K562 (cell line): ENCODE data around the gene ATIC. TPM values are rescaled to one million over a fixed set of nuclear protein-coding genes. Genes with fewer than 3 reads are reported as not detected.

Experiments
- BHLHE40 ChIP-seq: IDR thresholded peaks from 2 replicates; pipeline ENCODE4 v1.6.1; 2011; ENCODE audit warnings: low read length, improper control_type of control experiment
- FUS ChIP-seq: fragments of 200-400 bp; formaldehyde crosslinking; optimal IDR thresholded peaks from 2 replicates; pipeline ENCODE3; 2017; ENCODE audit warnings: low read depth, low read length
- MECOM ChIP-seq: fragments of 250-450 bp; sonication (Bioruptor Pico); IDR thresholded peaks from 2 replicates; pipeline ENCODE4 v1.8.0; 2022; ENCODE audit warnings: inconsistent platforms
- RBM34 ChIP-seq: fragments of 200-400 bp; formaldehyde crosslinking; IDR thresholded peaks from 2 replicates; pipeline ENCODE4 v1.6.1; 2018; ENCODE audit warnings: low read length, borderline replicate concordance; ENCODE audit not compliant: insufficient read depth
- U2AF1 ChIP-seq: fragments of 200-400 bp; formaldehyde crosslinking; optimal IDR thresholded peaks from 2 replicates; pipeline ENCODE3; 2017; ENCODE audit warnings: mild to moderate bottlenecking, low read depth, low read length, moderate library complexity
- ZBTB17 ChIP-seq: fragments of 450-650 bp; formaldehyde crosslinking; IDR thresholded peaks from 2 replicates; pipeline ENCODE4 v1.4.0; 2020; ENCODE audit warnings: mild to moderate bottlenecking
- ZC3H11A ChIP-seq: IDR thresholded peaks from 2 replicates; pipeline ENCODE4 v1.6.1; 2012; ENCODE audit warnings: low read depth, low read length, improper control_type of control experiment
- ZNF583 ChIP-seq: fragments of 250-450 bp; sonication (Bioruptor Pico); IDR thresholded peaks from 2 replicates; pipeline ENCODE4 v1.4.0; 2020
- polyA plus RNA-seq, 8 experiments: library from polyadenylated mRNA; depleted of rRNA in 4 of 8; stranded (reverse) in 5 of 8; unstranded in 3 of 8; fragments of >200 nt; fragmentation: Nextera tagmentation in 2 of 8; fragmentation: Illumina TruSeq in 1 of 8; extraction: Ambion mirVana in 2 of 8; extraction: Trizol in 1 of 8; gene quantifications; 2 replicates each; pipeline versions ENCODE4 v1.2.1 to v1.2.3, GENCODE V29; 2011 to 2014; ENCODE audit warnings: inconsistent platforms in 1 of 8, missing spikeins in 1 of 8
- total RNA-seq, 7 experiments: library from RNA; depleted of rRNA in 6 of 7; stranded (reverse); fragments of >200 nt in 6 of 7; fragmentation: Illumina TruSeq in 2 of 7; extraction: Trizol in 2 of 7; gene quantifications; 2 replicates each; pipeline versions ENCODE4 v1.2.1 to v1.2.3, GENCODE V29; 2011 to 2021; ENCODE audit warnings: low replicate concordance in 1 of 7
- TF ChIP-seq, protein P1 (sequence below): sonication (generic); formaldehyde crosslinking; IDR thresholded peaks from 2 replicates; pipeline ENCODE4 v1.8.0; 2022; ENCODE audit warnings: missing genetic modification reagents, mild to moderate bottlenecking, borderline replicate concordance
- TF ChIP-seq, protein P2 (sequence below), 2 experiments: fragments of 450-650 bp in 1 of 2; sonication (generic) in 1 of 2; formaldehyde crosslinking in 1 of 2; IDR thresholded peaks; 2 replicates each; pipeline versions ENCODE4 v1.7.1 to v1.9.0; 2016 to 2022; ENCODE audit warnings: inconsistent platforms in 1 of 2, mild to moderate bottlenecking in 1 of 2, missing genetic modification reagents in 1 of 2
- TF ChIP-seq, protein P3 (sequence below): fragments of 200-800 bp; sonication (Bioruptor generic); IDR thresholded peaks from 2 replicates; pipeline ENCODE4 v1.6.1; 2017; ENCODE audit warnings: missing genetic modification characterization, missing compliant biosample characterization
- TF ChIP-seq, protein P4 (sequence below): IDR thresholded peaks from 2 replicates; pipeline ENCODE4 v1.6.1; 2011; ENCODE audit not compliant: insufficient read length; ENCODE audit errors: extremely low read depth

ATIC gene
- total and polyA plus RNA-seq, 9 of the 15 experiments (the other 6 are each of a cell fraction or from before 2014, with no cell fraction given), result 45.6 to 480 (median 212) TPM

DNA sequence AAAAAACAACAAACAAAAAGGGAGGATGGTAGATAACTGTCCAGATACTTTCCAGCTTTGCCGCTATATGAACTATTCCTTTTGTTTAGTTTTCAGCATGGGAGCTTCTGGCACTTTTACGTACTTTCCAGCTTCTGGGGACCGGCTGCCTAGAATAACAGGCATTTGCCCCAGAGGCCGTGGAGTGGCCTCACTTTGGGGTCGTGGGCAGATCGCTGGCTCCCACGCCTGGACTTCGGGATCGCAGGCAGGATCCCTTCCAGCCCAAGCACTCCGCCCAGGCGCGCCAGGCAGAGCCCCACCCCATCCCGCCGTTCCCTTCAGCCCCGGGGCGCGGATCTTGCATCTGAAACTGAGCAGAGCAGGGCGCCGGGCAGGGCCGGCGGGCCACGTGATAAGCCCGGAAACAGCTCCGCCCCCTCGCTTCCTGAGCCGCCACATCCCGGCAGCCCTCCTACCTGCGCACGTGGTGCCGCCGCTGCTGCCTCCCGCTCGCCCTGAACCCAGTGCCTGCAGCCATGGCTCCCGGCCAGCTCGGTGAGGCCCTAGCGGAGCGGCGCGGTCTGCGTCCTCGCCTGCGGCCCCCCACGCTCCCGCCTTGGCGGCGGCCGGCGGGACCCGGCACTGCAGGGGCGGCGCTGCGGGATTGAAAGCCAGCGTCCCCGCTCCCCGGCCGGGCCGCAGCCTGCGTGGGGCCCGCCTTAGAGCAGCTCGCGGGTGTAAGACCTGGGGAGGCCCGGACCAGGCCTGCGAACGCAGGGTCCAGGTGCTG lies at the start of gene ATIC (continued):
- TF ChIP-seq, protein P1, sequence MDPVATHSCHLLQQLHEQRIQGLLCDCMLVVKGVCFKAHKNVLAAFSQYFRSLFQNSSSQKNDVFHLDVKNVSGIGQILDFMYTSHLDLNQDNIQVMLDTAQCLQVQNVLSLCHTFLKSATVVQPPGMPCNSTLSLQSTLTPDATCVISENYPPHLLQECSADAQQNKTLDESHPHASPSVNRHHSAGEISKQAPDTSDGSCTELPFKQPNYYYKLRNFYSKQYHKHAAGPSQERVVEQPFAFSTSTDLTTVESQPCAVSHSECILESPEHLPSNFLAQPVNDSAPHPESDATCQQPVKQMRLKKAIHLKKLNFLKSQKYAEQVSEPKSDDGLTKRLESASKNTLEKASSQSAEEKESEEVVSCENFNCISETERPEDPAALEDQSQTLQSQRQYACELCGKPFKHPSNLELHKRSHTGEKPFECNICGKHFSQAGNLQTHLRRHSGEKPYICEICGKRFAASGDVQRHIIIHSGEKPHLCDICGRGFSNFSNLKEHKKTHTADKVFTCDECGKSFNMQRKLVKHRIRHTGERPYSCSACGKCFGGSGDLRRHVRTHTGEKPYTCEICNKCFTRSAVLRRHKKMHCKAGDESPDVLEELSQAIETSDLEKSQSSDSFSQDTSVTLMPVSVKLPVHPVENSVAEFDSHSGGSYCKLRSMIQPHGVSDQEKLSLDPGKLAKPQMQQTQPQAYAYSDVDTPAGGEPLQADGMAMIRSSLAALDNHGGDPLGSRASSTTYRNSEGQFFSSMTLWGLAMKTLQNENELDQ (CRISPR knock-in tag), result no peak
- TF ChIP-seq, protein P2, sequence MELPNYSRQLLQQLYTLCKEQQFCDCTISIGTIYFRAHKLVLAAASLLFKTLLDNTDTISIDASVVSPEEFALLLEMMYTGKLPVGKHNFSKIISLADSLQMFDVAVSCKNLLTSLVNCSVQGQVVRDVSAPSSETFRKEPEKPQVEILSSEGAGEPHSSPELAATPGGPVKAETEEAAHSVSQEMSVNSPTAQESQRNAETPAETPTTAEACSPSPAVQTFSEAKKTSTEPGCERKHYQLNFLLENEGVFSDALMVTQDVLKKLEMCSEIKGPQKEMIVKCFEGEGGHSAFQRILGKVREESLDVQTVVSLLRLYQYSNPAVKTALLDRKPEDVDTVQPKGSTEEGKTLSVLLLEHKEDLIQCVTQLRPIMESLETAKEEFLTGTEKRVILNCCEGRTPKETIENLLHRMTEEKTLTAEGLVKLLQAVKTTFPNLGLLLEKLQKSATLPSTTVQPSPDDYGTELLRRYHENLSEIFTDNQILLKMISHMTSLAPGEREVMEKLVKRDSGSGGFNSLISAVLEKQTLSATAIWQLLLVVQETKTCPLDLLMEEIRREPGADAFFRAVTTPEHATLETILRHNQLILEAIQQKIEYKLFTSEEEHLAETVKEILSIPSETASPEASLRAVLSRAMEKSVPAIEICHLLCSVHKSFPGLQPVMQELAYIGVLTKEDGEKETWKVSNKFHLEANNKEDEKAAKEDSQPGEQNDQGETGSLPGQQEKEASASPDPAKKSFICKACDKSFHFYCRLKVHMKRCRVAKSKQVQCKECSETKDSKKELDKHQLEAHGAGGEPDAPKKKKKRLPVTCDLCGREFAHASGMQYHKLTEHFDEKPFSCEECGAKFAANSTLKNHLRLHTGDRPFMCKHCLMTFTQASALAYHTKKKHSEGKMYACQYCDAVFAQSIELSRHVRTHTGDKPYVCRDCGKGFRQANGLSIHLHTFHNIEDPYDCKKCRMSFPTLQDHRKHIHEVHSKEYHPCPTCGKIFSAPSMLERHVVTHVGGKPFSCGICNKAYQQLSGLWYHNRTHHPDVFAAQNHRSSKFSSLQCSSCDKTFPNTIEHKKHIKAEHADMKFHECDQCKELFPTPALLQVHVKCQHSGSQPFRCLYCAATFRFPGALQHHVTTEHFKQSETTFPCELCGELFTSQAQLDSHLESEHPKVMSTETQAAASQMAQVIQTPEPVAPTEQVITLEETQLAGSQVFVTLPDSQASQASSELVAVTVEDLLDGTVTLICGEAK (IDR thresholded peaks at IDR 0.05), result peak; percentile 63; the same call in 1 of the 2 replicates
- TF ChIP-seq, protein P2 (CRISPR knock-in tag; IDR thresholded peaks at IDR 0.05), result no peak
- TF ChIP-seq MECOM (CRISPR knock-in tag) (no peak), U2AF1 (peak; percentile 35), FUS (peak; percentile 52), BHLHE40 (peak; percentile 69), ZNF583 (peak; percentile 67; the same call in 1 of the 2 replicates), RBM34 (no peak), ZBTB17 (CRISPR knock-in tag) (0 out of 2 replicates have a peak, but pooled peaks have one; percentile 30), ZC3H11A (no peak)
- TF ChIP-seq, protein P3, sequence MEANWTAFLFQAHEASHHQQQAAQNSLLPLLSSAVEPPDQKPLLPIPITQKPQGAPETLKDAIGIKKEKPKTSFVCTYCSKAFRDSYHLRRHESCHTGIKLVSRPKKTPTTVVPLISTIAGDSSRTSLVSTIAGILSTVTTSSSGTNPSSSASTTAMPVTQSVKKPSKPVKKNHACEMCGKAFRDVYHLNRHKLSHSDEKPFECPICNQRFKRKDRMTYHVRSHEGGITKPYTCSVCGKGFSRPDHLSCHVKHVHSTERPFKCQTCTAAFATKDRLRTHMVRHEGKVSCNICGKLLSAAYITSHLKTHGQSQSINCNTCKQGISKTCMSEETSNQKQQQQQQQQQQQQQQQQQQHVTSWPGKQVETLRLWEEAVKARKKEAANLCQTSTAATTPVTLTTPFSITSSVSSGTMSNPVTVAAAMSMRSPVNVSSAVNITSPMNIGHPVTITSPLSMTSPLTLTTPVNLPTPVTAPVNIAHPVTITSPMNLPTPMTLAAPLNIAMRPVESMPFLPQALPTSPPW (CRISPR knock-in tag), result peak; percentile 53; the same call in 1 of the 2 replicates
- TF ChIP-seq, protein P4, sequence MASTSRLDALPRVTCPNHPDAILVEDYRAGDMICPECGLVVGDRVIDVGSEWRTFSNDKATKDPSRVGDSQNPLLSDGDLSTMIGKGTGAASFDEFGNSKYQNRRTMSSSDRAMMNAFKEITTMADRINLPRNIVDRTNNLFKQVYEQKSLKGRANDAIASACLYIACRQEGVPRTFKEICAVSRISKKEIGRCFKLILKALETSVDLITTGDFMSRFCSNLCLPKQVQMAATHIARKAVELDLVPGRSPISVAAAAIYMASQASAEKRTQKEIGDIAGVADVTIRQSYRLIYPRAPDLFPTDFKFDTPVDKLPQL, result no peak
